Hepatocyte (in vitro differentiated cells): ENCODE measurements around the gene NAA40. TPM values are rescaled to one million over a fixed set of nuclear protein-coding genes. Genes with fewer than 3 reads are reported as not detected.
A peak's percentile ranks its signal among the peaks of the same experiment; 100 is the strongest.

ENCODE experiments used
- DNase-seq: peaks from one replicate; pipeline ENCODE4 v3.0.0-alpha.2; 2016; ENCODE audit warnings: low spot score
- H2AFZ ChIP-seq: fragments of 200-600 bp; sonication (generic); 2 replicates; pipeline ENCODE4 v1.6.0; 2016; ENCODE audit warnings: antibody characterized with exemption, mild to moderate bottlenecking
- H3K27ac ChIP-seq: fragments of 200-600 bp; sonication (generic); 2 replicates; pipeline ENCODE4 v1.5.1; 2016; ENCODE audit warnings: mild to moderate bottlenecking
- H3K27me3 ChIP-seq: fragments of 200-600 bp; sonication (generic); 2 replicates; pipeline ENCODE4 v1.6.1; 2016
- H3K36me3 ChIP-seq: fragments of 200-600 bp; sonication (generic); replicated peaks from 2 replicates; pipeline ENCODE4 v1.5.1; 2016; ENCODE audit warnings: low read depth; ENCODE audit not compliant: insufficient read depth
- H3K4me1 ChIP-seq: fragments of 200-600 bp; sonication (generic); 2 replicates; pipeline ENCODE4 v1.5.1; 2016; ENCODE audit warnings: mild to moderate bottlenecking, moderate library complexity; ENCODE audit not compliant: insufficient read depth
- H3K4me2 ChIP-seq: fragments of 200-600 bp; sonication (generic); 2 replicates; pipeline ENCODE4 v1.6.0; 2016
- H3K4me3 ChIP-seq: fragments of 200-600 bp; sonication (generic); 2 replicates; pipeline ENCODE4 v1.5.1; 2016; ENCODE audit warnings: mild to moderate bottlenecking
- H3K79me2 ChIP-seq: fragments of 200-600 bp; sonication (generic); 2 replicates; pipeline ENCODE4 v1.6.0; 2017; ENCODE audit warnings: mild to moderate bottlenecking
- H3K9me2 ChIP-seq: fragments of 200-600 bp; sonication (generic); replicated peaks from 2 replicates; pipeline ENCODE4 v1.6.0; 2017; ENCODE audit warnings: mild to moderate bottlenecking; ENCODE audit not compliant: insufficient read depth
- H3K9me3 ChIP-seq: fragments of 200-600 bp; sonication (generic); 2 replicates; pipeline ENCODE4 v1.5.1; 2016; ENCODE audit warnings: low read depth, mild to moderate bottlenecking
- H4K20me1 ChIP-seq: fragments of 200-600 bp; sonication (generic); 2 replicates; pipeline ENCODE4 v1.6.0; 2016; ENCODE audit warnings: mild to moderate bottlenecking; ENCODE audit not compliant: insufficient read depth, poor library complexity, severe bottlenecking
- EZH2 ChIP-seq: fragments of 200-600 bp; sonication (generic); IDR thresholded peaks from 2 replicates; pipeline ENCODE4 v1.6.1; 2016; ENCODE audit warnings: antibody characterized with exemption, mild to moderate bottlenecking, borderline replicate concordance
- EZH2phosphoT487 ChIP-seq: fragments of 200-600 bp; sonication (generic); IDR thresholded peaks from one replicate; pipeline ENCODE4 v1.6.1; 2018; ENCODE audit warnings: antibody characterized with exemption, mild to moderate bottlenecking, low read depth, moderate library complexity; ENCODE audit not compliant: unreplicated experiment, severe bottlenecking
- WGBS: methylation state at CpG from one replicate; pipeline ENCODE4 v1.1.6; 2016; ENCODE audit warnings: low lambda C conversion rate; ENCODE audit errors: missing lambda C conversion rate; 5-methylcytosine and 5-hydroxymethylcytosine counted together
- polyA plus RNA-seq: library from polyadenylated mRNA; unstranded; fragments of >200 nt; fragmentation: Nextera tagmentation; extraction: Ambion mirVana; gene quantifications from 2 replicates; pipeline ENCODE4 v1.2.1, GENCODE V29; 2016
- total RNA-seq: library from RNA; depleted of rRNA; stranded (reverse); fragments of >200 nt; gene quantifications from 2 replicates; pipeline ENCODE4 v1.2.3, GENCODE V29; 2014
- TF ChIP-seq, protein P1 (sequence below): fragments of 200-600 bp; sonication (generic); IDR thresholded peaks from 2 replicates; pipeline ENCODE4 v1.5.1; 2016; ENCODE audit warnings: antibody characterized with exemption, mild to moderate bottlenecking; ENCODE audit not compliant: poor library complexity

NAA40 gene
- total and polyA plus RNA-seq, 2 experiments from 2014 or later, result 15.3 to 16.4 TPM

DNA sequence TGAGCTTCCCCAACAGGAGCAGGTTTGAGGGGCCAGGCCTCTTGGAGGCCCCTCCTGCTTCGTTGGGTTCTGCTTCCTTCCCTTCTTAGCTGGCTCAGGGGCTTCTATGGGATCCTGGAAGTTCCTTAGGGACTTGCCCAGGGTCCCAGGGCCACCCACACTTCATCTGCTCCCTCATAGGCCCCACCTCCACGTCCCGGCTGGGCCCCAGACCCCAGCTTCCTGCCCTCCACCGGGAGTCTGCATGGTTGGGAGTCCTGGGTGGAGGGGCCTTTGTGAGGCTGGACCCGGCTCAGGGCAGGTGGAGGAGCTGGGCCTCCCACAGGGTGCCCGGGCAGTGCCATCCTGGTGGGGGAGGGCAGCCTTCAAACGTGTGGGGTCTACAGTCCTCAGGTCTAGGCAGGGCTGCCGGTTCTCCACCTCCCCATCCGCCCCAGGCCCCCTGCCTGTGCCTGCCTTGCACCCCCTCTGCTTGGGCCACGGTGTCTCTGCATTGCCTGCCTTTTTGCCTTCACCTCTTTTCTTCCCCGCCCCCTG is 59.1 kb downstream of the NAA40 start:
- no peaks in the 10 kb centered on the region for H3K9me3 ChIP-seq
- DNase-seq, result no peak
- H3K4me3 ChIP-seq, result no peak overlapping the region
- WGBS, result 84% methylated on average over 7 of the region's 11 CpGs
- H3K36me3 ChIP-seq, result no peaks in the 10 kb centered on the region
- peaks cover 23% of the 10 kb centered on the region for H4K20me1 ChIP-seq
- peaks cover 34% of the 10 kb centered on the region for H3K4me1 ChIP-seq
- TF ChIP-seq EZH2, result no peak
- no peak for TF ChIP-seq EZH2phosphoT487
- TF ChIP-seq, protein P1, sequence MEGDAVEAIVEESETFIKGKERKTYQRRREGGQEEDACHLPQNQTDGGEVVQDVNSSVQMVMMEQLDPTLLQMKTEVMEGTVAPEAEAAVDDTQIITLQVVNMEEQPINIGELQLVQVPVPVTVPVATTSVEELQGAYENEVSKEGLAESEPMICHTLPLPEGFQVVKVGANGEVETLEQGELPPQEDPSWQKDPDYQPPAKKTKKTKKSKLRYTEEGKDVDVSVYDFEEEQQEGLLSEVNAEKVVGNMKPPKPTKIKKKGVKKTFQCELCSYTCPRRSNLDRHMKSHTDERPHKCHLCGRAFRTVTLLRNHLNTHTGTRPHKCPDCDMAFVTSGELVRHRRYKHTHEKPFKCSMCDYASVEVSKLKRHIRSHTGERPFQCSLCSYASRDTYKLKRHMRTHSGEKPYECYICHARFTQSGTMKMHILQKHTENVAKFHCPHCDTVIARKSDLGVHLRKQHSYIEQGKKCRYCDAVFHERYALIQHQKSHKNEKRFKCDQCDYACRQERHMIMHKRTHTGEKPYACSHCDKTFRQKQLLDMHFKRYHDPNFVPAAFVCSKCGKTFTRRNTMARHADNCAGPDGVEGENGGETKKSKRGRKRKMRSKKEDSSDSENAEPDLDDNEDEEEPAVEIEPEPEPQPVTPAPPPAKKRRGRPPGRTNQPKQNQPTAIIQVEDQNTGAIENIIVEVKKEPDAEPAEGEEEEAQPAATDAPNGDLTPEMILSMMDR, result no peak
- no peaks in the 10 kb centered on the region for H3K79me2 ChIP-seq
- H3K27ac ChIP-seq, result no peak overlapping the region
- H3K4me2 ChIP-seq, result no peak overlapping the region
- H3K27me3 ChIP-seq, result no peaks in the 10 kb centered on the region
- no peaks in the 10 kb centered on the region for H3K9me2 ChIP-seq
- H2AFZ ChIP-seq, result no peak overlapping the region

DNA sequence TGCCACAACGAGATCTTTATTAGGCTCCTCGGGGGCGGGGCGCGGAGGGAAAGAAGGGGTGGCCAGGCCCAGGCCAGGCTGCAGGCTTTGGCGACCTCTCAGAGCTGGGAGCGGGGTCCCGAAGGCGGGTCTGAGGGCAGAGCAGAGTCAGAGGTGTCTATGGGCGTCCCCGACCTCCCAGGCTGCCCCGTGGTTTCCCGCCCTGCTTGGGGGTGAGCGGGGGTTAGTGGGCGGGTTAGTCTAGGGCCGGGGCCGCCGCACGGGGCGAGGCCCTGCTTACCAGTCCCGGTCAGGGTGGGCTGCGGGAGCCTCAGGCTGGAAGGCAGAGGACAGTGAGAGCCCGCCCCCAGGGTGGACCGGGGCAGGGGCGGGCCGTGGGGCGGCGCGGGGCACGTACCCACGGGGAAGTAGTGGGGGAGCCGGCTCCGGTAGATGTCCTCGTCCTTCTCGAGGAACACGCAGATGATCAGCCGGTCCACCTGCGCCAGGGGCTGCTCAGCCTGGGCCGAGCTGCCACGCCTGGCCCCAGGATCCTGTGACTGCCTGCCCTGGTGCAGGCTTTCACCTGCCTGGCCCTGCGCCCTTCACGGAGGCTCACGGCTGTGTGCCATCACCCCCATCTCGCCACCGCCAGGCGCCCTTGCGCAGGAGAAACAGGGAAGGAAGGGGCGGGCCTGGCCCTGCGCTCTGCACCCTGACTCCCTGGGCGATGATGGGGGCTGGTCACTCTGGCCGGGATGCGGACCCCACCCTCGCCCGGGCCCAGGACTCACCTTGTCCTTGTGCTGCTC is 60.0 kb downstream of the NAA40 start:
- no peak for DNase-seq
- Histone ChIP-seq H4K20me1 (peaks cover 23% of the 10 kb centered on the region), H3K36me3 (no peaks in the 10 kb centered on the region), H3K9me2 (no peaks in the 10 kb centered on the region), H3K27me3 (no peaks in the 10 kb centered on the region), H2AFZ (no peak overlapping the region), H3K79me2 (no peaks in the 10 kb centered on the region), H3K27ac (no peak overlapping the region), H3K4me2 (peak overlapping the region; percentile 90), H3K9me3 (no peaks in the 10 kb centered on the region), H3K4me1 (peaks cover 34% of the 10 kb centered on the region), H3K4me3 (no peak overlapping the region)
- no peak for TF ChIP-seq EZH2phosphoT487
- no peak for TF ChIP-seq EZH2
- TF ChIP-seq, protein P1, result no peak
- WGBS, result 63% methylated on average over 24 of the region's 54 CpGs

DNA sequence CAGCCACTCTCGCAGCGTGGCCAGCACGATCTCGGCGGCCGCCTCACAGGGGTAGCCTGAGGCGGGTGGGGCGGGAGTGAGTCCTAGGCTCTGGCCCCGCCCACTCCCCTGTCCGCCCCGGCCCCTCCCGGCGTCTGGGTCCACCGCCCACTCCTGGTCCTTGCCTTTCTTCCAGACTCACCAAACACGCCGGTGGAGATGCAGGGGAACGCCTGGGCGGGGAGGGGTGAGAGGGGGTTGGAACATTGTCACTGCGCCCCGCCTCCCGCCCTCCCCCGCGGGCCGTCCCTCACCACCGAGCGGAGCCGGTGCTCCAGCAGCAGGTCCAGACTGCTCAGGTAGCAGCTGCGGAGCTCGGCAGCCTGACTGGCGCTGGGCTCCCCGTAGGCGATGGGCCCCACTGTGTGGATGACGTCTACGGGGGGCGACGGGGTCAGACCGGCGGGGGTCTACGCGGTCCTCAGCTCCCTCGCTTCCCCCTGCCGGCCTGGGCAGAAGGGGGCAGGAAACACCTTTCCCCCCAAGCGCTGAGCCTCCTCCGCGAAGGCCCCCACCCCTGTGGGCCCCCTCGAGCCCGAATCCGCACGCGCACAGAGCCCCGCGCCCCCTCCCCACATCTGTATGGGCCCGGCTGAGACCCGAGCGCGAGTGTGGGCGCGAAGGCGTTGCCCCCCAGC is 60.7 kb downstream of the NAA40 start:
- Histone ChIP-seq H3K4me3 (no peak overlapping the region), H3K9me3 (no peaks in the 10 kb centered on the region), H3K79me2 (no peaks in the 10 kb centered on the region), H3K4me1 (peaks cover 34% of the 10 kb centered on the region), H3K4me2 (peak overlapping the region; percentile 90), H4K20me1 (peaks cover 21% of the 10 kb centered on the region), H2AFZ (no peak overlapping the region), H3K27me3 (no peaks in the 10 kb centered on the region), H3K27ac (no peak overlapping the region), H3K36me3 (no peaks in the 10 kb centered on the region), H3K9me2 (no peaks in the 10 kb centered on the region)
- DNase-seq, result peak; percentile 88
- TF ChIP-seq, protein P1, result no peak
- no peak for TF ChIP-seq EZH2phosphoT487
- no peak for TF ChIP-seq EZH2
- WGBS, result 4% methylated on average over 5 of the region's 59 CpGs
